Pons (tissue), 1 donor: ENCODE measurements around the gene PCGF5.

Experiments used
- DNase-seq: peaks from one replicate; pipeline ENCODE4 v3.0.0-alpha.2; 2016; ENCODE audit warnings: low spot score

Gene PCGF5

DNA sequence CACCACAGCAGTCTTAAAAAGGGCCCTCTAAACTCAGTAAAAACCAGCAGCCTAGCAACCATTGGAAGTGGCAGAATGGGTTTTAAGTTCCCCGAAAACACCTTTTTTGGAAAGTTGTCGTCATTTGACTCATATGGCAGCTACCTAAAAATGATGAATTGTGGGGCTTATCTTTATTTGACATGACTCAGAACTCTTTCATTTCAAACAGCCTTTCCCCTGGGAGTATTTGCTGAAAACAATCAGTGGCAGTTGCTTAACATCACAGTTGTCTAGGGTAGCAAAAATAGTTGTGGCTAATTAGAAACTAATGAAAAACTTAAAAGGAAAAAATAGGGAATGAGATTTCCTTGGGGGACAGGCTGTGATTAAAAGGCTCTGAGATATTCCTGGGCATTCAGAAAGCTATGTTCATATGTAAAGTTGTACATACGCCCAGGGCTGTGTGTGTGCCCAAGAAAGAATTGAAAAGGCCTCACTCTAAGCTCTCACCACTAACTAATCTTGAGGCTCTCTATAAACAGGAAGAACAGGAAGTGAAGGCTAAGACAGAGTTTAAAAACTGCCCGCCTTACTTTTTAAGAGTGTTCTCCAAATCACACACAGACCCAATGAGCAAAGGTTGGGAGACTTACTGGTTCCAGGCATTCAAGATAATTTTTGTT lies 108.0 kb downstream of the PCGF5 start:
- DNase-seq = no peak
